Measurements from ENCODE around the gene PTPRD. TPM values are rescaled to one million over a fixed set of nuclear protein-coding genes. Genes with fewer than 3 reads are reported as not detected.

PTPRD gene
- total RNA-seq, 1 experiment from 2014 or later: 70.1 TPM

GRCh38 chr9:8799615-8800014 lies 1813.2 kb downstream of the PTPRD start:
- peaks cover 11% of the 10 kb centered on the region for H3K4me1 Mint-ChIP-seq (ENCODE audit: low read depth, unreplicated experiment)
- no peak overlapping the region for H3K4me3 Mint-ChIP-seq (ENCODE audit: unreplicated experiment)
- DNase-seq: no peak
- Histone ChIP-seq H3K27me3 (replicated peaks; ENCODE audit: control insufficient read depth, insufficient read depth, low read length) (no peaks in the 10 kb centered on the region), H3K9me3 (no peaks in the 10 kb centered on the region), H3K4me3 (ENCODE audit: low read depth, low read length) (no peak overlapping the region), H3K36me3 (ENCODE audit: control insufficient read depth, insufficient read depth, low read length) (no peaks in the 10 kb centered on the region), H3K4me1 (peaks cover 10% of the 10 kb centered on the region; the same call in 1 of the 2 replicates)
- no peaks in the 10 kb centered on the region for H3K36me3 Mint-ChIP-seq (ENCODE audit: insufficient read depth, unreplicated experiment)
- ChIA-PET POLR2A (no interaction called here), CTCF (no interaction called here)
- TF ChIP-seq CTCF (IDR thresholded peaks at IDR 0.05; ENCODE audit: insufficient read depth in 1 of 2, low read depth in 1 of 2, low read length in 1 of 2, severe bottlenecking in 1 of 2, unreplicated experiment in 1 of 2): no peak
- no peaks in the 10 kb centered on the region for H3K9me3 Mint-ChIP-seq (ENCODE audit: unreplicated experiment)
- peak overlapping the region; percentile 57 for H3K27ac Mint-ChIP-seq (ENCODE audit: unreplicated experiment)
- no peaks in the 10 kb centered on the region for H3K27me3 Mint-ChIP-seq (ENCODE audit: insufficient read depth, unreplicated experiment)
- intact Hi-C loops (cut with micrococcal nuclease; ENCODE audit: unreplicated experiment): loop anchor here (5.0 kb wide), 1 partner anchor 58 kb away; no protein-coding TSS in a partner anchor
- no TSS peak for BruUV-seq (replicated peaks)

GRCh38 chr9:8799206-8799605 lies 1813.6 kb downstream of the PTPRD start:
- intact Hi-C loops (cut with micrococcal nuclease; ENCODE audit: unreplicated experiment): no loop called here
- ChIA-PET POLR2A (no interaction called here), CTCF (no interaction called here)
- Mint-ChIP-seq H3K27ac (ENCODE audit: unreplicated experiment) (peak overlapping the region; percentile 57), H3K4me1 (ENCODE audit: low read depth, unreplicated experiment) (peaks cover 11% of the 10 kb centered on the region), H3K9me3 (ENCODE audit: unreplicated experiment) (no peaks in the 10 kb centered on the region), H3K36me3 (ENCODE audit: insufficient read depth, unreplicated experiment) (no peaks in the 10 kb centered on the region), H3K27me3 (ENCODE audit: insufficient read depth, unreplicated experiment) (no peaks in the 10 kb centered on the region), H3K4me3 (ENCODE audit: unreplicated experiment) (no peak overlapping the region)
- peaks cover 10% of the 10 kb centered on the region; the same call in 1 of the 2 replicates for H3K4me1 ChIP-seq
- no peaks in the 10 kb centered on the region for H3K9me3 ChIP-seq
- TF ChIP-seq CTCF (IDR thresholded peaks at IDR 0.05; ENCODE audit: insufficient read depth in 1 of 2, low read depth in 1 of 2, low read length in 1 of 2, severe bottlenecking in 1 of 2, unreplicated experiment in 1 of 2): no peak
- H3K36me3 ChIP-seq (ENCODE audit: control insufficient read depth, insufficient read depth, low read length): no peaks in the 10 kb centered on the region
- no TSS peak for BruUV-seq (replicated peaks)
- H3K27me3 ChIP-seq (replicated peaks; ENCODE audit: control insufficient read depth, insufficient read depth, low read length): no peaks in the 10 kb centered on the region
- DNase-seq: no peak
- no peak overlapping the region for H3K4me3 ChIP-seq (ENCODE audit: low read depth, low read length)

GRCh38 chr9:8784838-8785237 lies 1828.0 kb downstream of the PTPRD start:
- Histone ChIP-seq H3K36me3 (ENCODE audit: control insufficient read depth, insufficient read depth, low read length) (no peaks in the 10 kb centered on the region), H3K9me3 (no peaks in the 10 kb centered on the region), H3K4me3 (ENCODE audit: low read depth, low read length) (no peak overlapping the region), H3K27me3 (replicated peaks; ENCODE audit: control insufficient read depth, insufficient read depth, low read length) (no peaks in the 10 kb centered on the region), H3K4me1 (peaks cover 4% of the 10 kb centered on the region; the same call in 1 of the 2 replicates)
- TF ChIP-seq CTCF (IDR thresholded peaks at IDR 0.05; ENCODE audit: insufficient read depth in 1 of 2, low read depth in 1 of 2, low read length in 1 of 2, severe bottlenecking in 1 of 2, unreplicated experiment in 1 of 2): no peak
- H3K27me3 Mint-ChIP-seq (ENCODE audit: insufficient read depth, unreplicated experiment): no peaks in the 10 kb centered on the region
- no peak overlapping the region for H3K27ac Mint-ChIP-seq (ENCODE audit: unreplicated experiment)
- CTCF ChIA-PET: no interaction called here
- POLR2A ChIA-PET: no interaction called here
- no peak for DNase-seq
- H3K4me3 Mint-ChIP-seq (ENCODE audit: unreplicated experiment): no peak overlapping the region
- no TSS peak for BruUV-seq (replicated peaks)
- H3K9me3 Mint-ChIP-seq (ENCODE audit: unreplicated experiment): no peaks in the 10 kb centered on the region
- intact Hi-C loops (cut with micrococcal nuclease; ENCODE audit: unreplicated experiment): no loop called here
- H3K36me3 Mint-ChIP-seq (ENCODE audit: insufficient read depth, unreplicated experiment): no peaks in the 10 kb centered on the region
- H3K4me1 Mint-ChIP-seq (ENCODE audit: low read depth, unreplicated experiment): peaks cover 7% of the 10 kb centered on the region
